H1 (cell line): Measurements from ENCODE around the gene PTPRG. TPM values are rescaled to one million over a fixed set of nuclear protein-coding genes. Genes with fewer than 3 reads are reported as not detected.

Experiments used
- CTCF ChIA-PET: fragments of 300-600 bp; sonication (Branson Sonifier 250); formaldehyde crosslinking; loops from one replicate; lab custom pipeline; 2021; ENCODE audit not compliant: partially characterized antibody; lab: Charles Lee
- POLR2A ChIA-PET: fragments of 300-600 bp; sonication (Branson Sonifier 250); formaldehyde crosslinking; loops from one replicate; lab custom pipeline; 2021; ENCODE audit warnings: inconsistent platforms; ENCODE audit not compliant: partially characterized antibody; lab: Charles Lee
- DNase-seq, 2 experiments: peaks; one replicate each; pipeline versions ENCODE4 v3.0.0 to v3.0.0-alpha.2; 2010 to 2022; ENCODE audit warnings: low spot score in 2 of 2, low read depth in 1 of 2, mixed read lengths in 1 of 2
- FAIRE-seq: peaks from 2 replicates; lab custom pipeline; 2011; peaks lifted over from hg19 to GRCh38; lab: Jason Lieb, UNC
- H2AFZ ChIP-seq: 2 replicates; pipeline ENCODE4 v1.8.1; 2012; ENCODE audit warnings: low read length, inconsistent platforms
- H2AK5ac ChIP-seq: 2 replicates; pipeline ENCODE4 v1.6.1; 2013; ENCODE audit warnings: low read depth, low read length
- H2BK120ac ChIP-seq: replicated peaks from 2 replicates; pipeline ENCODE3; 2013; ENCODE audit warnings: low read depth, low read length, inconsistent platforms
- H2BK12ac ChIP-seq: 2 replicates; pipeline ENCODE4 v1.6.1; 2013; ENCODE audit warnings: low read depth, low read length
- H2BK15ac ChIP-seq: 2 replicates; pipeline ENCODE4 v1.6.1; 2013; ENCODE audit warnings: low read length
- H2BK20ac ChIP-seq: 2 replicates; pipeline ENCODE4 v1.6.1; 2013; ENCODE audit warnings: low read length
- H2BK5ac ChIP-seq: 2 replicates; pipeline ENCODE4 v1.6.1; 2013; ENCODE audit warnings: low read depth, low read length
- H3K14ac ChIP-seq: 2 replicates; pipeline ENCODE4 v1.6.1; 2013; ENCODE audit warnings: inconsistent platforms; ENCODE audit not compliant: insufficient read length
- H3K18ac ChIP-seq: 2 replicates; pipeline ENCODE4 v1.6.1; 2013; ENCODE audit warnings: low read length; ENCODE audit errors: extremely low read depth
- H3K23ac ChIP-seq: 2 replicates; pipeline ENCODE4 v1.6.1; 2013; ENCODE audit warnings: inconsistent platforms; ENCODE audit not compliant: insufficient read length
- H3K23me2 ChIP-seq: 2 replicates; pipeline ENCODE4 v1.6.1; 2013; ENCODE audit warnings: low read depth, low read length
- H3K27ac ChIP-seq: 2 replicates; pipeline ENCODE4 v1.6.1; 2011; ENCODE audit warnings: low read depth, low read length, inconsistent platforms
- H3K27me3 ChIP-seq, 4 experiments: replicated peaks in 1 of 4; 1 replicate in 1 of 4; 2 replicates in 3 of 4; pipeline versions ENCODE4 v1.6.1 to v1.8.1; 2011 to 2013; ENCODE audit warnings: low read length in 3 of 4, mild to moderate bottlenecking in 3 of 4, inconsistent platforms in 2 of 4, mixed read lengths in 2 of 4, moderate library complexity in 1 of 4; ENCODE audit not compliant: control insufficient read depth in 3 of 4, insufficient read depth in 3 of 4; ENCODE audit errors: extremely low read depth in 1 of 4
- H3K36me3 ChIP-seq, 4 experiments: 2 replicates each; pipeline versions ENCODE4 v1.6.1 to v1.8.1; 2011 to 2013; ENCODE audit warnings: mild to moderate bottlenecking in 4 of 4, low read length in 3 of 4, moderate library complexity in 2 of 4, control low read depth in 1 of 4, inconsistent platforms in 1 of 4; ENCODE audit not compliant: insufficient read depth in 4 of 4, control insufficient read depth in 2 of 4
- H3K4ac ChIP-seq: replicated peaks from 2 replicates; pipeline ENCODE3; 2013; ENCODE audit warnings: low read length, low read depth, mixed read lengths, inconsistent platforms; ENCODE audit not compliant: insufficient read length
- H3K4me1 ChIP-seq, 4 experiments: replicated peaks in 1 of 4; 1 replicate in 1 of 4; 2 replicates in 3 of 4; pipeline versions ENCODE4 v1.6.1 to v1.8.1; 2011 to 2013; ENCODE audit warnings: low read length in 3 of 4, inconsistent platforms in 2 of 4, mixed read lengths in 1 of 4; ENCODE audit not compliant: insufficient read depth in 4 of 4, control insufficient read depth in 3 of 4
- H3K4me2 ChIP-seq, 2 experiments: 2 replicates each; pipeline versions ENCODE4 v1.6.1 to v1.8.1; 2011 to 2013; ENCODE audit warnings: low read depth in 2 of 2, low read length in 2 of 2, control low read depth in 1 of 2, inconsistent platforms in 1 of 2, mild to moderate bottlenecking in 1 of 2; ENCODE audit not compliant: insufficient read depth in 1 of 2
- H3K4me3 ChIP-seq, 4 experiments: fragments of 200-600, 300-600 bp in 1 of 4; sonication (generic), shearing (Covaris generic), sonication (Bioruptor Twin) in 1 of 4; 2 replicates each; pipeline versions ENCODE4 v1.5.1 to v1.8.1; 2011 to 2016; ENCODE audit warnings: low read length in 4 of 4, low read depth in 3 of 4, control low read depth in 2 of 4, inconsistent platforms in 2 of 4, mild to moderate bottlenecking in 2 of 4, mixed read lengths in 1 of 4, moderate library complexity in 1 of 4; ENCODE audit not compliant: insufficient read depth in 2 of 4; ENCODE audit errors: extremely low read depth in 1 of 4
- H3K56ac ChIP-seq: replicated peaks from 2 replicates; pipeline ENCODE3; 2013; ENCODE audit warnings: low read depth, mild to moderate bottlenecking, mixed read lengths, low read length, inconsistent platforms; ENCODE audit not compliant: insufficient read length
- H3K79me1 ChIP-seq: 2 replicates; pipeline ENCODE4 v1.6.1; 2013; ENCODE audit warnings: low read depth, low read length, control low read depth
- H3K79me2 ChIP-seq, 2 experiments: 2 replicates each; pipeline versions ENCODE4 v1.6.1 to v1.8.1; 2012 to 2013; ENCODE audit warnings: low read length in 2 of 2, mild to moderate bottlenecking in 2 of 2, inconsistent platforms in 1 of 2; ENCODE audit not compliant: insufficient read depth in 2 of 2, control insufficient read depth in 1 of 2
- H3K9ac ChIP-seq, 4 experiments: replicated peaks in 1 of 4; 1 replicate in 1 of 4; 2 replicates in 3 of 4; pipeline versions ENCODE4 v1.6.1 to v1.8.1; 2011 to 2013; ENCODE audit warnings: low read depth in 3 of 4, low read length in 3 of 4, control low read depth in 2 of 4, mild to moderate bottlenecking in 2 of 4, moderate library complexity in 2 of 4, inconsistent platforms in 1 of 4; ENCODE audit errors: extremely low read depth in 1 of 4
- H3K9me3 ChIP-seq, 2 experiments: 2 replicates each; pipeline versions ENCODE4 v1.6.1 to v1.8.1; 2012 to 2013; ENCODE audit warnings: mild to moderate bottlenecking in 2 of 2, moderate library complexity in 2 of 2, control low read depth in 1 of 2, inconsistent platforms in 1 of 2, low read depth in 1 of 2, low read length in 1 of 2, mixed read lengths in 1 of 2; ENCODE audit not compliant: insufficient read depth in 2 of 2
- H4K20me1 ChIP-seq, 2 experiments: replicated peaks in 1 of 2; 2 replicates each; pipeline versions ENCODE3 to v1.8.1; 2011 to 2013; ENCODE audit warnings: inconsistent platforms in 2 of 2, low read length in 2 of 2, mild to moderate bottlenecking in 1 of 2; ENCODE audit not compliant: insufficient read depth in 2 of 2, control insufficient read depth in 1 of 2
- H4K5ac ChIP-seq: 2 replicates; pipeline ENCODE4 v1.6.1; 2013; ENCODE audit warnings: low read length, low read depth, mixed read lengths, inconsistent platforms; ENCODE audit not compliant: insufficient read length
- H4K8ac ChIP-seq: 2 replicates; pipeline ENCODE4 v1.8.0; 2013; ENCODE audit warnings: mild to moderate bottlenecking, moderate library complexity, low read length, inconsistent platforms; ENCODE audit not compliant: insufficient read depth; ENCODE audit errors: extremely low read depth
- H4K91ac ChIP-seq: replicated peaks from 2 replicates; pipeline ENCODE3; 2013; ENCODE audit warnings: low read length, mixed read lengths, inconsistent platforms; ENCODE audit not compliant: insufficient read length
- CHD2 ChIP-seq: IDR thresholded peaks from 2 replicates; pipeline ENCODE4 v1.6.1; 2012; ENCODE audit warnings: low read length, improper control_type of control experiment
- RBBP5 ChIP-seq: IDR thresholded peaks from 2 replicates; pipeline ENCODE4 v1.7.1; 2012; ENCODE audit warnings: low read depth, mild to moderate bottlenecking, inconsistent platforms, low read length, moderate library complexity, borderline replicate concordance
- RFX5 ChIP-seq: IDR thresholded peaks from 2 replicates; pipeline ENCODE4 v1.6.1; 2011; ENCODE audit warnings: low read depth, low read length, improper control_type of control experiment, borderline replicate concordance
- RXRA ChIP-seq: IDR thresholded peaks from 2 replicates; pipeline ENCODE4 v1.6.1; 2011; ENCODE audit warnings: low read depth, mild to moderate bottlenecking, low read length, moderate library complexity; ENCODE audit not compliant: insufficient read depth
- SAP30 ChIP-seq: fragments of 300-600 bp; sonication (generic); IDR thresholded peaks from 2 replicates; pipeline ENCODE4 v1.7.1; 2012; ENCODE audit warnings: low read length, moderate library complexity, mild to moderate bottlenecking, inconsistent platforms; ENCODE audit not compliant: insufficient read depth, insufficient replicate concordance
- SP2 ChIP-seq: IDR thresholded peaks from 2 replicates; pipeline ENCODE4 v1.6.1; 2012; ENCODE audit warnings: mild to moderate bottlenecking, low read length, inconsistent platforms
- TEAD4 ChIP-seq: IDR thresholded peaks from 2 replicates; pipeline ENCODE4 v1.6.1; 2012; ENCODE audit warnings: low read depth, low read length, inconsistent platforms, mixed read lengths
- WGBS, 2 experiments: shearing (Covaris generic) in 1 of 2; methylation state at CpG; one replicate each; pipeline versions ENCODE4 v1.1.6 to v1.1.7; 2013 to 2015; ENCODE audit warnings: low lambda C conversion rate in 2 of 2, mixed read lengths in 2 of 2, inconsistent platforms in 1 of 2, low coverage in 1 of 2, missing lambda C conversion rate in 1 of 2; ENCODE audit not compliant: insufficient replicate concordance in 2 of 2, insufficient coverage in 1 of 2, insufficient read length in 1 of 2; ENCODE audit errors: extremely low coverage in 1 of 2, missing lambda C conversion rate in 1 of 2; 5-methylcytosine and 5-hydroxymethylcytosine counted together
- polyA plus RNA-seq, 7 experiments: library from polyadenylated mRNA; depleted of rRNA in 3 of 7; stranded (reverse) in 5 of 7; unstranded in 2 of 7; fragments of >200 nt in 5 of 7; fragments of 200-250 nt in 2 of 7; gene quantifications; 1 replicate in 5 of 7; 2 replicates in 1 of 7; 4 replicates in 1 of 7; pipeline versions ENCODE4 v1.2.1 to v1.2.3, GENCODE V29; 2011 to 2013; ENCODE audit warnings: missing spikeins in 2 of 7, mixed read lengths in 2 of 7
- total RNA-seq: library from RNA; stranded (reverse); fragmentation: NEBNext Ultra II Directional; extraction: Animal tissue kit (Norgen Biotek cat#: 25700); gene quantifications from 2 replicates; pipeline ENCODE4 v1.2.1, GENCODE V29; 2021
- TF ChIP-seq, protein P1 (sequence below): IDR thresholded peaks from 2 replicates; pipeline ENCODE4 v1.6.1; 2011; ENCODE audit warnings: low read depth, mild to moderate bottlenecking, low read length; ENCODE audit not compliant: insufficient read depth

Gene PTPRG
- total and polyA plus RNA-seq, 2 of the 8 experiments (the other 6 are each of a cell fraction or from before 2014, with no cell fraction given) = 23.3 to 96.2 TPM

DNA sequence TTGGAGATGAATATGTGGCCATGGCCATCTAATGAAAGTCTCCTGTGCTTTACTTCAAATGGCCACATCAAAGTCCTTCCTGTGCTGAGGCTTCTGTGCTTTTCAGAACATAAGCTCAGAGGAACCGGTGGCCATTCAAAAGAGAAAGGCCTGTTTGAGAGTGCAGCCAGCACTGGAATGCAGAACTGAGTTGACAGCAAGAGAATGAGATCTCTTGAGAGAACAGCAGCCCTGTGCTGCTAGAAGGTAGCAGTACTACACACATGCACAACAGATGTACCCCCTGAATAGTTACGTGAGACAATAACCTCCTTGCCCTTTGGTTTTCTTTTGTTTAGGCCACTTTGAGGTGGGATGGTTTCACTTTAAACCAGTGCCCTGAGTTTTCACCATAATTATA, 292.5 kb downstream of the PTPRG start:
- H3K9me3 ChIP-seq = no peaks in the 10 kb centered on the region
- no peak for FAIRE-seq

More for the DNA sequence above, 292.5 kb downstream of the PTPRG start:
- Histone ChIP-seq H3K14ac (no peak overlapping the region), H2AFZ (no peak overlapping the region), H2BK15ac (no peak overlapping the region), H3K79me2 (peaks cover 0 to 98% of the 10 kb centered on the region in 2 experiments; a peak in 3 of 4 replicates), H3K23me2 (no peaks in the 10 kb centered on the region), H3K4me2 (no peak overlapping the region), H3K9ac (no peak overlapping the region), H3K79me1 (no peaks in the 10 kb centered on the region), H2BK20ac (no peak overlapping the region), H3K4ac (no peak overlapping the region), H3K27me3 (no peaks in the 10 kb centered on the region), H2BK5ac (no peak overlapping the region), H3K27ac (no peak overlapping the region), H3K4me3 (no peak overlapping the region), H3K23ac (no peak overlapping the region), H4K91ac (no peak overlapping the region), H3K36me3 (no peaks in the 10 kb centered on the region), H4K8ac (no peak overlapping the region), H2AK5ac (no peak overlapping the region), H4K5ac (no peak overlapping the region), H2BK120ac (no peak overlapping the region), H2BK12ac (no peak overlapping the region), H3K4me1 (peaks cover 0 to 12% (median 1%) of the 10 kb centered on the region in 4 experiments; a peak in 4 of 7 replicates), H3K56ac (no peak overlapping the region), H4K20me1 (peaks cover 0 to 7% of the 10 kb centered on the region in 2 experiments), H3K18ac (no peak overlapping the region)
- ChIA-PET CTCF (interaction anchor here (1.3 to 1.7 kb wide), 3 partner anchors 139 to 198 kb away, joined by 3 to 4 read pairs (median 3); no protein-coding TSS in a partner anchor), POLR2A (interaction anchor here (1.3 kb wide), 1 partner anchor 292 kb away, joined by 4 read pairs; the partner anchor contains the start of gene PTPRG)
- DNase-seq = no peak
- whole genome bisulfite sequencing, 2 experiments = 42% methylated on average over 2 of the region's 2 CpGs; no CpG with 5 or more reads in 1 of the 2 experiments
- TF ChIP-seq SAP30 = no peak
- no peak for TF ChIP-seq RBBP5
- TF ChIP-seq TEAD4 = no peak
- no peak for TF ChIP-seq RXRA
- TF ChIP-seq CHD2 = no peak
- TF ChIP-seq SP2 = no peak
- no peak for TF ChIP-seq RFX5
- TF ChIP-seq, protein P1, sequence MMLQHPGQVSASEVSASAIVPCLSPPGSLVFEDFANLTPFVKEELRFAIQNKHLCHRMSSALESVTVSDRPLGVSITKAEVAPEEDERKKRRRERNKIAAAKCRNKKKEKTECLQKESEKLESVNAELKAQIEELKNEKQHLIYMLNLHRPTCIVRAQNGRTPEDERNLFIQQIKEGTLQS = no peak
